Nephron progenitor cell (in vitro differentiated cells): Measurements from ENCODE around the gene KCNQ1OT1.

Experiments used
- DNase-seq: peaks from one replicate; pipeline ENCODE4 v3.0.0; 2021
- H3K27ac Mint-ChIP-seq: 2 replicates; pipeline ENCODE4 v1.8.0; 2021; ENCODE audit warnings: mild to moderate bottlenecking, moderate library complexity, mixed read lengths
- H3K27me3 Mint-ChIP-seq: 2 replicates; pipeline ENCODE4 v1.8.0; 2021; ENCODE audit warnings: mild to moderate bottlenecking, low read depth, mixed read lengths; ENCODE audit not compliant: poor library complexity
- H3K36me3 Mint-ChIP-seq: 2 replicates; pipeline ENCODE4 v1.8.0; 2021; ENCODE audit warnings: low read depth, mixed read lengths
- H3K4me1 Mint-ChIP-seq: 2 replicates; pipeline ENCODE4 v1.8.0; 2021; ENCODE audit warnings: mixed read lengths
- H3K4me3 Mint-ChIP-seq: 2 replicates; pipeline ENCODE4 v1.8.0; 2021; ENCODE audit warnings: mild to moderate bottlenecking, moderate library complexity, mixed read lengths
- H3K9me3 Mint-ChIP-seq: 2 replicates; pipeline ENCODE4 v1.8.0; 2021; ENCODE audit warnings: mild to moderate bottlenecking, moderate library complexity, mixed read lengths
- TF ChIP-seq, protein P1 (sequence below): fragments of 200-600 bp; sonication (generic); IDR thresholded peaks from 2 replicates; pipeline ENCODE4 v1.5.0; 2021; ENCODE audit warnings: antibody characterized with exemption

KCNQ1OT1 gene

GRCh38 chr11:2558397-2558796 lies 141.4 kb downstream of the KCNQ1OT1 start:
- no peak for DNase-seq
- peaks cover 10% of the 10 kb centered on the region for H3K36me3 Mint-ChIP-seq
- H3K4me1 Mint-ChIP-seq: peaks cover 39% of the 10 kb centered on the region
- H3K9me3 Mint-ChIP-seq: peaks cover 18% of the 10 kb centered on the region
- no peak overlapping the region for H3K4me3 Mint-ChIP-seq
- peaks cover 1% of the 10 kb centered on the region for H3K27me3 Mint-ChIP-seq
- no peak overlapping the region for H3K27ac Mint-ChIP-seq
- TF ChIP-seq, protein P1, sequence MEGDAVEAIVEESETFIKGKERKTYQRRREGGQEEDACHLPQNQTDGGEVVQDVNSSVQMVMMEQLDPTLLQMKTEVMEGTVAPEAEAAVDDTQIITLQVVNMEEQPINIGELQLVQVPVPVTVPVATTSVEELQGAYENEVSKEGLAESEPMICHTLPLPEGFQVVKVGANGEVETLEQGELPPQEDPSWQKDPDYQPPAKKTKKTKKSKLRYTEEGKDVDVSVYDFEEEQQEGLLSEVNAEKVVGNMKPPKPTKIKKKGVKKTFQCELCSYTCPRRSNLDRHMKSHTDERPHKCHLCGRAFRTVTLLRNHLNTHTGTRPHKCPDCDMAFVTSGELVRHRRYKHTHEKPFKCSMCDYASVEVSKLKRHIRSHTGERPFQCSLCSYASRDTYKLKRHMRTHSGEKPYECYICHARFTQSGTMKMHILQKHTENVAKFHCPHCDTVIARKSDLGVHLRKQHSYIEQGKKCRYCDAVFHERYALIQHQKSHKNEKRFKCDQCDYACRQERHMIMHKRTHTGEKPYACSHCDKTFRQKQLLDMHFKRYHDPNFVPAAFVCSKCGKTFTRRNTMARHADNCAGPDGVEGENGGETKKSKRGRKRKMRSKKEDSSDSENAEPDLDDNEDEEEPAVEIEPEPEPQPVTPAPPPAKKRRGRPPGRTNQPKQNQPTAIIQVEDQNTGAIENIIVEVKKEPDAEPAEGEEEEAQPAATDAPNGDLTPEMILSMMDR: no peak
